ENCODE measurements around the gene TXN. TPM values are rescaled to one million over a fixed set of nuclear protein-coding genes. Genes with fewer than 3 reads are reported as not detected.

Gene TXN
- total and polyA plus RNA-seq, 10 of the 15 experiments (the other 5 are each of a cell fraction or from before 2014, with no cell fraction given) = 309 to 2,304 (median 650) TPM

GRCh38 chr9:110249603-110250002 is 6.7 kb downstream of the TXN start:
- peaks cover 61% of the 10 kb centered on the region for H3K79me2 ChIP-seq (ENCODE audit: control insufficient read depth, insufficient read depth, low read length)
- 97% methylated on average over 4 of the region's 4 CpGs for WGBS (ENCODE audit: insufficient coverage, insufficient replicate concordance, low lambda C conversion rate, missing lambda C conversion rate)
- no TSS peak for BruUV-seq (replicated peaks)

More at GRCh38 chr9:110249603-110250002, 6.7 kb downstream of the TXN start:
- ChIA-PET RAD21 (ENCODE audit: unreplicated experiment) (no interaction called here), CTCF (no interaction called here), POLR2A (no interaction called here), SMC1A (ENCODE audit: uncharacterized antibody, unreplicated experiment) (interaction anchor here (2.6 kb wide), 1 partner anchor 9 kb away, joined by 9 read pairs; no protein-coding TSS in a partner anchor)
- no peak overlapping the region for H3K4me3 ChIP-seq
- H3K27me3 ChIP-seq (replicated peaks in 1 of 2; ENCODE audit: control insufficient read depth in 2 of 2, insufficient read depth in 2 of 2, low read length in 1 of 2) = no peaks in the 10 kb centered on the region
- H3K4me2 ChIP-seq (ENCODE audit: control insufficient read depth, insufficient read depth) = no peak overlapping the region
- in situ Hi-C loops (cut with MboI) = no loop called here
- DNase-seq (ENCODE audit: low read depth, low spot score) (no peak), FAIRE-seq (no peak), ATAC-seq (peak; percentile 7)
- no peaks in the 10 kb centered on the region for H4K20me1 ChIP-seq (ENCODE audit: control insufficient read depth, insufficient read depth)
- no peak overlapping the region for H2AFZ ChIP-seq (ENCODE audit: control insufficient read depth, low read depth, low read length)
- H3K9ac ChIP-seq (ENCODE audit: control insufficient read depth, insufficient read depth, low read length) = no peak overlapping the region
- no peak overlapping the region for H3K27ac ChIP-seq (ENCODE audit: control insufficient read depth, insufficient read depth)
- intact Hi-C loops (cut with micrococcal nuclease; ENCODE audit: unreplicated experiment) = loop anchor here (10.0 kb wide), 3 partner anchors 195 to 1385 kb away; partner anchors contain the start of gene DNAJC25
- peaks cover 4% of the 10 kb centered on the region; the same call in 1 of the 2 replicates for H3K4me1 ChIP-seq (ENCODE audit: control insufficient read depth, insufficient read depth, low read length)
- H3K9me3 ChIP-seq (replicated peaks; ENCODE audit: control insufficient read depth, insufficient read depth, low read length) = no peaks in the 10 kb centered on the region
- TF ChIP-seq ZBTB11 (CRISPR knock-in tag; IDR thresholded peaks at IDR 0.05) (no peak), ESRRA (IDR thresholded peaks at IDR 0.05; ENCODE audit: low read length) (no peak), FOXM1 (IDR thresholded peaks at IDR 0.05; ENCODE audit: low read depth, low read length) (no peak), NR2C2 (IDR thresholded peaks at IDR 0.05; ENCODE audit: borderline replicate concordance, control insufficient read depth, insufficient read length, low read depth) (no peak), MXI1 (IDR thresholded peaks at IDR 0.05; ENCODE audit: low read depth, low read length) (no peak), NR2C1 (IDR thresholded peaks at IDR 0.05) (no peak), SRF (IDR thresholded peaks at IDR 0.05; ENCODE audit: low read depth in 2 of 2, low read length in 2 of 2) (no peak), ASH2L (IDR thresholded peaks at IDR 0.05; ENCODE audit: borderline replicate concordance, low read depth) (no peak)
- TF ChIP-seq, protein P1, sequence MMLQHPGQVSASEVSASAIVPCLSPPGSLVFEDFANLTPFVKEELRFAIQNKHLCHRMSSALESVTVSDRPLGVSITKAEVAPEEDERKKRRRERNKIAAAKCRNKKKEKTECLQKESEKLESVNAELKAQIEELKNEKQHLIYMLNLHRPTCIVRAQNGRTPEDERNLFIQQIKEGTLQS (IDR thresholded peaks at IDR 0.05; ENCODE audit: borderline replicate concordance, extremely low read depth, low read depth, low read length) = no peak
- TF ChIP-seq, protein P2, sequence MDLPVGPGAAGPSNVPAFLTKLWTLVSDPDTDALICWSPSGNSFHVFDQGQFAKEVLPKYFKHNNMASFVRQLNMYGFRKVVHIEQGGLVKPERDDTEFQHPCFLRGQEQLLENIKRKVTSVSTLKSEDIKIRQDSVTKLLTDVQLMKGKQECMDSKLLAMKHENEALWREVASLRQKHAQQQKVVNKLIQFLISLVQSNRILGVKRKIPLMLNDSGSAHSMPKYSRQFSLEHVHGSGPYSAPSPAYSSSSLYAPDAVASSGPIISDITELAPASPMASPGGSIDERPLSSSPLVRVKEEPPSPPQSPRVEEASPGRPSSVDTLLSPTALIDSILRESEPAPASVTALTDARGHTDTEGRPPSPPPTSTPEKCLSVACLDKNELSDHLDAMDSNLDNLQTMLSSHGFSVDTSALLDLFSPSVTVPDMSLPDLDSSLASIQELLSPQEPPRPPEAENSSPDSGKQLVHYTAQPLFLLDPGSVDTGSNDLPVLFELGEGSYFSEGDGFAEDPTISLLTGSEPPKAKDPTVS (IDR thresholded peaks at IDR 0.05; ENCODE audit: low read depth, low read length) = no peak
- TF ChIP-seq, protein P3, sequence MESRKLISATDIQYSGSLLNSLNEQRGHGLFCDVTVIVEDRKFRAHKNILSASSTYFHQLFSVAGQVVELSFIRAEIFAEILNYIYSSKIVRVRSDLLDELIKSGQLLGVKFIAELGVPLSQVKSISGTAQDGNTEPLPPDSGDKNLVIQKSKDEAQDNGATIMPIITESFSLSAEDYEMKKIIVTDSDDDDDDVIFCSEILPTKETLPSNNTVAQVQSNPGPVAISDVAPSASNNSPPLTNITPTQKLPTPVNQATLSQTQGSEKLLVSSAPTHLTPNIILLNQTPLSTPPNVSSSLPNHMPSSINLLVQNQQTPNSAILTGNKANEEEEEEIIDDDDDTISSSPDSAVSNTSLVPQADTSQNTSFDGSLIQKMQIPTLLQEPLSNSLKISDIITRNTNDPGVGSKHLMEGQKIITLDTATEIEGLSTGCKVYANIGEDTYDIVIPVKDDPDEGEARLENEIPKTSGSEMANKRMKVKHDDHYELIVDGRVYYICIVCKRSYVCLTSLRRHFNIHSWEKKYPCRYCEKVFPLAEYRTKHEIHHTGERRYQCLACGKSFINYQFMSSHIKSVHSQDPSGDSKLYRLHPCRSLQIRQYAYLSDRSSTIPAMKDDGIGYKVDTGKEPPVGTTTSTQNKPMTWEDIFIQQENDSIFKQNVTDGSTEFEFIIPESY (IDR thresholded peaks at IDR 0.05) = no peak
- peaks cover 9 to 28% of the 10 kb centered on the region in 2 experiments for H3K36me3 ChIP-seq (ENCODE audit: control insufficient read depth in 2 of 2, insufficient read depth in 2 of 2, low read length in 1 of 2)
